WTC11 (cell line): ENCODE measurements around the gene BICDL2. TPM values are rescaled to one million over a fixed set of nuclear protein-coding genes. Genes with fewer than 3 reads are reported as not detected.

Experiments used
- ATF1 ChIP-seq: sonication (generic); formaldehyde crosslinking; IDR thresholded peaks from 2 replicates; pipeline ENCODE4 v1.8.1; 2023; ENCODE audit warnings: mild to moderate bottlenecking, moderate library complexity, missing genetic modification reagents
- EMX1 ChIP-seq: fragments of 250-450 bp; sonication (Bioruptor Pico); IDR thresholded peaks from 2 replicates; pipeline ENCODE4 v1.8.0; 2021; ENCODE audit warnings: mild to moderate bottlenecking
- ESRRA ChIP-seq: sonication (generic); formaldehyde crosslinking; IDR thresholded peaks from 2 replicates; pipeline ENCODE4 v1.8.1; 2022; ENCODE audit warnings: mild to moderate bottlenecking, missing genetic modification reagents, borderline replicate concordance
- GABPB1 ChIP-seq: sonication (generic); formaldehyde crosslinking; IDR thresholded peaks from 2 replicates; pipeline ENCODE4 v1.8.1; 2023; ENCODE audit warnings: mild to moderate bottlenecking, missing genetic modification reagents
- HMGA2 ChIP-seq: fragments of 250-450 bp; sonication (Bioruptor Pico); IDR thresholded peaks from 2 replicates; pipeline ENCODE4 v1.4.0; 2021; ENCODE audit warnings: mild to moderate bottlenecking, moderate library complexity
- KAT7 ChIP-seq: sonication (generic); formaldehyde crosslinking; IDR thresholded peaks from 2 replicates; pipeline ENCODE4 v1.8.1; 2023; ENCODE audit warnings: missing genetic modification reagents, mild to moderate bottlenecking, borderline replicate concordance
- MYBL2 ChIP-seq: sonication (generic); formaldehyde crosslinking; IDR thresholded peaks from 2 replicates; pipeline ENCODE4 v1.8.1; 2023; ENCODE audit warnings: mild to moderate bottlenecking, moderate library complexity, missing genetic modification reagents
- NFATC4 ChIP-seq: fragments of 250-450 bp; sonication (Bioruptor Pico); IDR thresholded peaks from 2 replicates; pipeline ENCODE4 v1.9.0; 2021; ENCODE audit warnings: mild to moderate bottlenecking
- NFE2L1 ChIP-seq: sonication (generic); formaldehyde crosslinking; IDR thresholded peaks from 2 replicates; pipeline ENCODE4 v1.8.1; 2023; ENCODE audit warnings: missing genetic modification reagents
- NR3C1 ChIP-seq: sonication (generic); formaldehyde crosslinking; conservative IDR thresholded peaks from 2 replicates; pipeline ENCODE4 v1.8.1; 2023; ENCODE audit warnings: low read depth, mild to moderate bottlenecking, missing genetic modification reagents
- RELA ChIP-seq: sonication (generic); formaldehyde crosslinking; IDR thresholded peaks from 2 replicates; pipeline ENCODE4 v1.8.1; 2022; ENCODE audit warnings: missing genetic modification reagents, mild to moderate bottlenecking, borderline replicate concordance
- SP1 ChIP-seq: sonication (generic); formaldehyde crosslinking; conservative IDR thresholded peaks from 2 replicates; pipeline ENCODE4 v1.8.1; 2022; ENCODE audit warnings: missing genetic modification reagents
- TCF7 ChIP-seq: sonication (generic); formaldehyde crosslinking; IDR thresholded peaks from 2 replicates; pipeline ENCODE4 v1.8.0; 2022; ENCODE audit warnings: mild to moderate bottlenecking, low read depth, missing genetic modification reagents, moderate library complexity
- TEAD1 ChIP-seq: sonication (generic); formaldehyde crosslinking; IDR thresholded peaks from 2 replicates; pipeline ENCODE4 v1.8.0; 2022; ENCODE audit warnings: mild to moderate bottlenecking, missing genetic modification reagents
- TP53 ChIP-seq: sonication (generic); formaldehyde crosslinking; IDR thresholded peaks from 2 replicates; pipeline ENCODE4 v1.8.1; 2023; ENCODE audit warnings: mild to moderate bottlenecking, missing genetic modification reagents
- ZNF219 ChIP-seq: sonication (generic); formaldehyde crosslinking; IDR thresholded peaks from 2 replicates; pipeline ENCODE4 v1.8.0; 2023; ENCODE audit warnings: missing genetic modification reagents, mild to moderate bottlenecking, borderline replicate concordance
- ZNF396 ChIP-seq: fragments of 250-450 bp; sonication (Bioruptor Pico); IDR thresholded peaks from 2 replicates; pipeline ENCODE4 v1.8.0; 2021; ENCODE audit warnings: mild to moderate bottlenecking, moderate library complexity, borderline replicate concordance
- total RNA-seq: library from RNA; stranded (reverse); gene quantifications from 3 replicates; pipeline ENCODE4 v1.2.3, GENCODE V29; 2021
- TF ChIP-seq, protein P1 (sequence below): sonication (generic); formaldehyde crosslinking; conservative IDR thresholded peaks from 2 replicates; pipeline ENCODE4 v1.8.1; 2022; ENCODE audit warnings: mild to moderate bottlenecking, missing genetic modification reagents
- TF ChIP-seq, protein P2 (sequence below): sonication (generic); formaldehyde crosslinking; IDR thresholded peaks from 2 replicates; pipeline ENCODE4 v1.8.1; 2023; ENCODE audit warnings: mild to moderate bottlenecking, missing genetic modification reagents, moderate library complexity
- TF ChIP-seq, protein P3 (sequence below): fragments of 250-450 bp; sonication (Bioruptor Pico); conservative IDR thresholded peaks from 2 replicates; pipeline ENCODE4 v1.9.0; 2021; ENCODE audit warnings: mild to moderate bottlenecking
- TF ChIP-seq, protein P4 (sequence below): fragments of 250-450 bp; sonication (Bioruptor Pico); IDR thresholded peaks from 2 replicates; pipeline ENCODE4 v1.9.0; 2021; ENCODE audit warnings: mild to moderate bottlenecking, borderline replicate concordance
- TF ChIP-seq, protein P5 (sequence below): sonication (generic); formaldehyde crosslinking; IDR thresholded peaks from 2 replicates; pipeline ENCODE4 v1.8.1; 2022; ENCODE audit warnings: low read depth, mild to moderate bottlenecking, moderate library complexity, missing genetic modification reagents, borderline replicate concordance
- TF ChIP-seq, protein P6 (sequence below): sonication (generic); formaldehyde crosslinking; conservative IDR thresholded peaks from 2 replicates; pipeline ENCODE4 v1.8.1; 2023; ENCODE audit warnings: mild to moderate bottlenecking, low read depth, missing genetic modification reagents, moderate library complexity
- TF ChIP-seq, protein P7 (sequence below): sonication (generic); formaldehyde crosslinking; IDR thresholded peaks from 2 replicates; pipeline ENCODE4 v1.8.1; 2023; ENCODE audit warnings: mild to moderate bottlenecking, missing genetic modification reagents

BICDL2 gene
- total RNA-seq, 1 experiment from 2014 or later: 28.2 TPM

DNA sequence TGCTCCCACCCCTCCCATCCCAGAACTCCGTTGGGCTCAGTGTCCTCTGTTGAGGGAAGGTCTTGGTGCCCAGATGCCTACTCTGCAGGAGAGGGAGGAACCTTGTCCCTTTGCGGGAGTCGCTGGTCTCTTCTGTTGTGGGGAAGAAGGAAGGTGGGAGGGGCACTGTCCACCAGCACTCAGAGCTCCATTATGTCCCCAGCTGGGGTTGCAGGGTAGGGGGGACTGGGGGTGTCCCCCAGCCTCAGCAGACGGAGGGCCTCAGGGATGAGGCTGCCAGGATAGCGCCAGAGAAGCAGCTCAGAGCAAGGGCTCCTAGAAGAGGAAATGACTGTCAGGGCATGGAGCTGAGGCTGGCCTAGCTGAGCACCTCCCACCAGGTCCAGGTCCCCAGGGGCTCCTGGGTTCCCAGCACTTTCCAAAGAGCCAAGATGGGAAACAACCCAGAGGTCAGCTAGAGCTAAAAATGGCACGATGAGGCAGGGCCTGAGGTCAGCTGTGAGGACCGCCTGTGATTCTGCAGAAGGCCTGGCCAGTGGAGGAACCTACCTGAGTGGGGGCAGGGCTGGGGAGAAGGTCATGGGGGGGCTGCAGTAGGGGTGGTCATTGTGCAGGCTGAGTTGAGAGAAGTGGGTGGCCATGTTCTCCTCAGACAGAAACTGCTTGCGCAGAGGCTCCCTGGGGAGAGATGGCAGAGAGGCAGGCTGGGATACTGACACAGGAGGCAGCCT is 13.9 kb downstream of the BICDL2 start (continued):
- TF ChIP-seq, protein P1, sequence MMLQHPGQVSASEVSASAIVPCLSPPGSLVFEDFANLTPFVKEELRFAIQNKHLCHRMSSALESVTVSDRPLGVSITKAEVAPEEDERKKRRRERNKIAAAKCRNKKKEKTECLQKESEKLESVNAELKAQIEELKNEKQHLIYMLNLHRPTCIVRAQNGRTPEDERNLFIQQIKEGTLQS (CRISPR knock-in tag): no peak
- no peak for TF ChIP-seq TP53 (CRISPR knock-in tag)
- TF ChIP-seq NFE2L1 (CRISPR knock-in tag): no peak
- TF ChIP-seq NFATC4 (CRISPR knock-in tag): peak; percentile 75
- no peak for TF ChIP-seq HMGA2 (CRISPR knock-in tag)
- 0 out of 2 replicates have a peak, but pooled peaks have one; percentile 16 for TF ChIP-seq GABPB1 (CRISPR knock-in tag)
- TF ChIP-seq, protein P2, sequence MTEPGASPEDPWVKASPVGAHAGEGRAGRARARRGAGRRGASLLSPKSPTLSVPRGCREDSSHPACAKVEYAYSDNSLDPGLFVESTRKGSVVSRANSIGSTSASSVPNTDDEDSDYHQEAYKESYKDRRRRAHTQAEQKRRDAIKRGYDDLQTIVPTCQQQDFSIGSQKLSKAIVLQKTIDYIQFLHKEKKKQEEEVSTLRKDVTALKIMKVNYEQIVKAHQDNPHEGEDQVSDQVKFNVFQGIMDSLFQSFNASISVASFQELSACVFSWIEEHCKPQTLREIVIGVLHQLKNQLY (CRISPR knock-in tag): no peak
- no peak for TF ChIP-seq RELA (CRISPR knock-in tag)
- TF ChIP-seq EMX1 (CRISPR knock-in tag): no peak
- no peak for TF ChIP-seq KAT7 (CRISPR knock-in tag)
- no peak for TF ChIP-seq MYBL2 (CRISPR knock-in tag)
- TF ChIP-seq, protein P3, sequence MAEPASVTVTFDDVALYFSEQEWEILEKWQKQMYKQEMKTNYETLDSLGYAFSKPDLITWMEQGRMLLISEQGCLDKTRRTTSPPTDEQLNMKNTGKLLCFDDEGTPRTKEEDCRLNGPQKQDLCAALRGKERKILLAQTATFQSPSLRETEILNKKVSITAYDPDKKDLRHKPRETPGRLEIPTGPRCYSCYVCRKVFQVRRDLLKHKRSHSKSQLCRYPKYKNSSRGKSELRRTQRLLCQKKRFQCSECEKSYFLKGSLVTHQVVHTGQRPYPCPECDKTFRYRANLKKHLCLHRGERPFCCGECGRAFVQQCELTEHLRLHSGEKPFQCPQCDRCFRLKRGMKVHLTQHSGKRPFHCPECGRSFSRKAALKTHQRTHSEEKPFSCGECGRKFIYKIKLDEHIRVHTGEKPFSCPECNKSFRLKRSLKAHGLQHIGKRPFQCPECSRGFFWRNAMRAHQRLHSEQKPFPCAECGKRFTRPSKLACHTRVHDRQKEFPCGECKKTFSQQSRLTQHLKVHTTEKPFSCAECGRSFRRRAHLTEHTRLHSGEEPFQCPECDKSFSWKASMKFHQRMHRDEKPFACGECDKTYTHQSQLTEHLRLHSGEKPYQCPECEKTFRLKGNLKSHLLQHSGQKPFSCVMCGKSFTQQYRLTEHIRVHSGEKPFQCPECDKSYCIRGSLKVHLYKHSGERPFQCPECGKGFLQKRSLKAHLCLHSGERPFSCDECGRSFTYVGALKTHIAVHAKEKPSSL (CRISPR knock-in tag): no peak
- TF ChIP-seq, protein P4, sequence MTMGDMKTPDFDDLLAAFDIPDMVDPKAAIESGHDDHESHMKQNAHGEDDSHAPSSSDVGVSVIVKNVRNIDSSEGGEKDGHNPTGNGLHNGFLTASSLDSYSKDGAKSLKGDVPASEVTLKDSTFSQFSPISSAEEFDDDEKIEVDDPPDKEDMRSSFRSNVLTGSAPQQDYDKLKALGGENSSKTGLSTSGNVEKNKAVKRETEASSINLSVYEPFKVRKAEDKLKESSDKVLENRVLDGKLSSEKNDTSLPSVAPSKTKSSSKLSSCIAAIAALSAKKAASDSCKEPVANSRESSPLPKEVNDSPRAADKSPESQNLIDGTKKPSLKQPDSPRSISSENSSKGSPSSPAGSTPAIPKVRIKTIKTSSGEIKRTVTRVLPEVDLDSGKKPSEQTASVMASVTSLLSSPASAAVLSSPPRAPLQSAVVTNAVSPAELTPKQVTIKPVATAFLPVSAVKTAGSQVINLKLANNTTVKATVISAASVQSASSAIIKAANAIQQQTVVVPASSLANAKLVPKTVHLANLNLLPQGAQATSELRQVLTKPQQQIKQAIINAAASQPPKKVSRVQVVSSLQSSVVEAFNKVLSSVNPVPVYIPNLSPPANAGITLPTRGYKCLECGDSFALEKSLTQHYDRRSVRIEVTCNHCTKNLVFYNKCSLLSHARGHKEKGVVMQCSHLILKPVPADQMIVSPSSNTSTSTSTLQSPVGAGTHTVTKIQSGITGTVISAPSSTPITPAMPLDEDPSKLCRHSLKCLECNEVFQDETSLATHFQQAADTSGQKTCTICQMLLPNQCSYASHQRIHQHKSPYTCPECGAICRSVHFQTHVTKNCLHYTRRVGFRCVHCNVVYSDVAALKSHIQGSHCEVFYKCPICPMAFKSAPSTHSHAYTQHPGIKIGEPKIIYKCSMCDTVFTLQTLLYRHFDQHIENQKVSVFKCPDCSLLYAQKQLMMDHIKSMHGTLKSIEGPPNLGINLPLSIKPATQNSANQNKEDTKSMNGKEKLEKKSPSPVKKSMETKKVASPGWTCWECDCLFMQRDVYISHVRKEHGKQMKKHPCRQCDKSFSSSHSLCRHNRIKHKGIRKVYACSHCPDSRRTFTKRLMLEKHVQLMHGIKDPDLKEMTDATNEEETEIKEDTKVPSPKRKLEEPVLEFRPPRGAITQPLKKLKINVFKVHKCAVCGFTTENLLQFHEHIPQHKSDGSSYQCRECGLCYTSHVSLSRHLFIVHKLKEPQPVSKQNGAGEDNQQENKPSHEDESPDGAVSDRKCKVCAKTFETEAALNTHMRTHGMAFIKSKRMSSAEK: no peak
- no peak for TF ChIP-seq ZNF219 (CRISPR knock-in tag)
- TF ChIP-seq NR3C1 (CRISPR knock-in tag): no peak
- TF ChIP-seq, protein P5, sequence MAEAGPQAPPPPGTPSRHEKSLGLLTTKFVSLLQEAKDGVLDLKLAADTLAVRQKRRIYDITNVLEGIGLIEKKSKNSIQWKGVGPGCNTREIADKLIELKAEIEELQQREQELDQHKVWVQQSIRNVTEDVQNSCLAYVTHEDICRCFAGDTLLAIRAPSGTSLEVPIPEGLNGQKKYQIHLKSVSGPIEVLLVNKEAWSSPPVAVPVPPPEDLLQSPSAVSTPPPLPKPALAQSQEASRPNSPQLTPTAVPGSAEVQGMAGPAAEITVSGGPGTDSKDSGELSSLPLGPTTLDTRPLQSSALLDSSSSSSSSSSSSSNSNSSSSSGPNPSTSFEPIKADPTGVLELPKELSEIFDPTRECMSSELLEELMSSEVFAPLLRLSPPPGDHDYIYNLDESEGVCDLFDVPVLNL (CRISPR knock-in tag): no peak
- no peak for TF ChIP-seq ZNF396
- TF ChIP-seq, protein P6, sequence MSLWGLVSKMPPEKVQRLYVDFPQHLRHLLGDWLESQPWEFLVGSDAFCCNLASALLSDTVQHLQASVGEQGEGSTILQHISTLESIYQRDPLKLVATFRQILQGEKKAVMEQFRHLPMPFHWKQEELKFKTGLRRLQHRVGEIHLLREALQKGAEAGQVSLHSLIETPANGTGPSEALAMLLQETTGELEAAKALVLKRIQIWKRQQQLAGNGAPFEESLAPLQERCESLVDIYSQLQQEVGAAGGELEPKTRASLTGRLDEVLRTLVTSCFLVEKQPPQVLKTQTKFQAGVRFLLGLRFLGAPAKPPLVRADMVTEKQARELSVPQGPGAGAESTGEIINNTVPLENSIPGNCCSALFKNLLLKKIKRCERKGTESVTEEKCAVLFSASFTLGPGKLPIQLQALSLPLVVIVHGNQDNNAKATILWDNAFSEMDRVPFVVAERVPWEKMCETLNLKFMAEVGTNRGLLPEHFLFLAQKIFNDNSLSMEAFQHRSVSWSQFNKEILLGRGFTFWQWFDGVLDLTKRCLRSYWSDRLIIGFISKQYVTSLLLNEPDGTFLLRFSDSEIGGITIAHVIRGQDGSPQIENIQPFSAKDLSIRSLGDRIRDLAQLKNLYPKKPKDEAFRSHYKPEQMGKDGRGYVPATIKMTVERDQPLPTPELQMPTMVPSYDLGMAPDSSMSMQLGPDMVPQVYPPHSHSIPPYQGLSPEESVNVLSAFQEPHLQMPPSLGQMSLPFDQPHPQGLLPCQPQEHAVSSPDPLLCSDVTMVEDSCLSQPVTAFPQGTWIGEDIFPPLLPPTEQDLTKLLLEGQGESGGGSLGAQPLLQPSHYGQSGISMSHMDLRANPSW (CRISPR knock-in tag): no peak
- no peak for TF ChIP-seq SP1
- peak; percentile 35; the same call in 1 of the 2 replicates for TF ChIP-seq ESRRA (CRISPR knock-in tag)
- no peak for TF ChIP-seq TCF7 (CRISPR knock-in tag)
- TF ChIP-seq ATF1 (CRISPR knock-in tag): no peak
- TF ChIP-seq TEAD1 (CRISPR knock-in tag): no peak
- TF ChIP-seq, protein P7, sequence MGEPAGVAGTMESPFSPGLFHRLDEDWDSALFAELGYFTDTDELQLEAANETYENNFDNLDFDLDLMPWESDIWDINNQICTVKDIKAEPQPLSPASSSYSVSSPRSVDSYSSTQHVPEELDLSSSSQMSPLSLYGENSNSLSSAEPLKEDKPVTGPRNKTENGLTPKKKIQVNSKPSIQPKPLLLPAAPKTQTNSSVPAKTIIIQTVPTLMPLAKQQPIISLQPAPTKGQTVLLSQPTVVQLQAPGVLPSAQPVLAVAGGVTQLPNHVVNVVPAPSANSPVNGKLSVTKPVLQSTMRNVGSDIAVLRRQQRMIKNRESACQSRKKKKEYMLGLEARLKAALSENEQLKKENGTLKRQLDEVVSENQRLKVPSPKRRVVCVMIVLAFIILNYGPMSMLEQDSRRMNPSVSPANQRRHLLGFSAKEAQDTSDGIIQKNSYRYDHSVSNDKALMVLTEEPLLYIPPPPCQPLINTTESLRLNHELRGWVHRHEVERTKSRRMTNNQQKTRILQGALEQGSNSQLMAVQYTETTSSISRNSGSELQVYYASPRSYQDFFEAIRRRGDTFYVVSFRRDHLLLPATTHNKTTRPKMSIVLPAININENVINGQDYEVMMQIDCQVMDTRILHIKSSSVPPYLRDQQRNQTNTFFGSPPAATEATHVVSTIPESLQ (CRISPR knock-in tag): no peak
